Tibial nerve (tissue), 4 donors: ENCODE measurements around the gene CAPN11. TPM values are rescaled to one million over a fixed set of nuclear protein-coding genes. Genes with fewer than 3 reads are reported as not detected.

ENCODE experiments used
- DNase-seq, 2 donors: peaks; one replicate each; pipeline ENCODE4 v3.0.0-alpha.2; 2019; ENCODE audit warnings: low spot score in 2 of 2
- H3K27ac ChIP-seq, 4 donors: fragments of 200-600 bp; sonication (generic) in 3 of 4; one replicate each; pipeline ENCODE4 v1.5.1; 2017 to 2019; ENCODE audit warnings: mild to moderate bottlenecking in 1 of 4
- H3K27me3 ChIP-seq, 2 donors: fragments of 200-600 bp; sonication (generic) in 1 of 2; one replicate each; pipeline versions ENCODE4 v1.5.1 to v1.6.0; 2017 to 2019
- H3K36me3 ChIP-seq, 3 donors: fragments of 200-600 bp; sonication (generic); one replicate each; pipeline ENCODE4 v1.5.1; 2018 to 2019
- H3K4me1 ChIP-seq, 4 donors: fragments of 200-600 bp; sonication (generic) in 3 of 4; one replicate each; pipeline ENCODE4 v1.5.1; 2017 to 2019
- H3K4me3 ChIP-seq, 4 donors: fragments of 200-600 bp; sonication (generic) in 3 of 4; one replicate each; pipeline ENCODE4 v1.5.1; 2017 to 2019; ENCODE audit warnings: mild to moderate bottlenecking in 1 of 4, moderate library complexity in 1 of 4
- H3K9me3 ChIP-seq, 4 donors: fragments of 200-600 bp; sonication (generic) in 3 of 4; one replicate each; pipeline ENCODE4 v1.5.1; 2017 to 2019
- EP300 ChIP-seq, 2 donors: sonication (generic); formaldehyde crosslinking; IDR thresholded peaks; one replicate each; pipeline ENCODE4 v1.6.1; 2017; ENCODE audit warnings: antibody characterized with exemption in 2 of 2, mild to moderate bottlenecking in 1 of 2
- POLR2A ChIP-seq, 2 donors: fragments of 450-650 bp; IDR thresholded peaks; one replicate each; pipeline ENCODE4 v1.6.1; 2017; ENCODE audit warnings: antibody characterized with exemption in 2 of 2, mild to moderate bottlenecking in 2 of 2, moderate library complexity in 2 of 2
- WGBS, 2 donors: methylation state at CpG; one replicate each; pipeline ENCODE4 v1.1.5; 2018; 5-methylcytosine and 5-hydroxymethylcytosine counted together
- total RNA-seq, 4 donors: library from RNA; depleted of rRNA; stranded (reverse); fragments of >200 nt; gene quantifications; one replicate each; pipeline ENCODE4 v1.1.0, GENCODE V29; 2016
- TF ChIP-seq, protein P1 (sequence below), 5 experiments: fragments of 200-600 bp in 3 of 5; fragments of 450-650 bp in 2 of 5; sonication (generic) in 3 of 5; IDR thresholded peaks; one replicate each; pipeline ENCODE4 v1.5.1; 2016 to 2019; ENCODE audit warnings: antibody characterized with exemption in 5 of 5, mild to moderate bottlenecking in 3 of 5, moderate library complexity in 2 of 5

Gene CAPN11
- total RNA-seq, 4 donors from 2014 or later: 0.21 to 6.5 (median 4.2) TPM

GRCh38 chr6:44111434-44112417 is 46.9 kb upstream of the CAPN11 start:
- Histone ChIP-seq H3K36me3 (peaks cover 0 to 81% (median 14%) of the 10 kb centered on the region in 3 donors), H3K27ac (no peak overlapping the region), H3K9me3 (no peaks in the 10 kb centered on the region), H3K4me3 (no peak overlapping the region), H3K27me3 (no peaks in the 10 kb centered on the region), H3K4me1 (peaks cover 0 to 10% (median 5%) of the 10 kb centered on the region in 4 donors)
- TF ChIP-seq, protein P1, sequence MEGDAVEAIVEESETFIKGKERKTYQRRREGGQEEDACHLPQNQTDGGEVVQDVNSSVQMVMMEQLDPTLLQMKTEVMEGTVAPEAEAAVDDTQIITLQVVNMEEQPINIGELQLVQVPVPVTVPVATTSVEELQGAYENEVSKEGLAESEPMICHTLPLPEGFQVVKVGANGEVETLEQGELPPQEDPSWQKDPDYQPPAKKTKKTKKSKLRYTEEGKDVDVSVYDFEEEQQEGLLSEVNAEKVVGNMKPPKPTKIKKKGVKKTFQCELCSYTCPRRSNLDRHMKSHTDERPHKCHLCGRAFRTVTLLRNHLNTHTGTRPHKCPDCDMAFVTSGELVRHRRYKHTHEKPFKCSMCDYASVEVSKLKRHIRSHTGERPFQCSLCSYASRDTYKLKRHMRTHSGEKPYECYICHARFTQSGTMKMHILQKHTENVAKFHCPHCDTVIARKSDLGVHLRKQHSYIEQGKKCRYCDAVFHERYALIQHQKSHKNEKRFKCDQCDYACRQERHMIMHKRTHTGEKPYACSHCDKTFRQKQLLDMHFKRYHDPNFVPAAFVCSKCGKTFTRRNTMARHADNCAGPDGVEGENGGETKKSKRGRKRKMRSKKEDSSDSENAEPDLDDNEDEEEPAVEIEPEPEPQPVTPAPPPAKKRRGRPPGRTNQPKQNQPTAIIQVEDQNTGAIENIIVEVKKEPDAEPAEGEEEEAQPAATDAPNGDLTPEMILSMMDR (IDR thresholded peaks at IDR 0.05): no peak
- no peak for DNase-seq
- 77 to 82% methylated on average over 6 of the region's 6 CpGs for WGBS, 2 donors

DNA sequence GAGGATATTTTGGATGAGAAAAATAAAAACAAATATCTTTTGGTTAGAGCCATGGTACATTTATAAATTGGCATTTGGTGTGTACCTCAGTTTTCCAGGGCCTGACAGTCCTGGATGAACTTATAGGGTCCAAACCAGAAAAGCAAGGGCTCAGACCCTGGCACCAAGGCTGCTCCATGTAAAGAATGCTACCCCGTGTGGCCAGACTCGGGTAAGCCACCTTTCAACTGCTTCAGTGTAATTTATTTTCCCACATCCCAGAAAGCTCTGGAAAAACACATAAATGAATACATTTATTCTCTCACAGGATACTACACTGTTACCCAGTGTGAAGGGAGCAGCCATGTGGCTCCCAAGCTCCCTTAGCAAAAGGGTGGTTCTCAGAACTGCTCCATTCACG is 45.2 kb upstream of the CAPN11 start:
- WGBS, 2 donors: 46 to 59% methylated on average over 3 of the region's 3 CpGs
- Histone ChIP-seq H3K27ac (no peak overlapping the region), H3K9me3 (no peaks in the 10 kb centered on the region), H3K4me3 (no peak overlapping the region), H3K36me3 (peaks cover 0 to 66% (median 14%) of the 10 kb centered on the region in 3 donors), H3K4me1 (peaks cover 0 to 19% (median 8%) of the 10 kb centered on the region in 4 donors), H3K27me3 (no peaks in the 10 kb centered on the region)
- no peak for TF ChIP-seq EP300 (IDR thresholded peaks at IDR 0.05)
- no peak for TF ChIP-seq POLR2A (IDR thresholded peaks at IDR 0.05)
- TF ChIP-seq, protein P1 (IDR thresholded peaks at IDR 0.05): no peak
- DNase-seq: no peak

- peaks cover 0 to 36% (median 8%) of the 10 kb centered on the region in 4 donors for H3K4me1 ChIP-seq
- no peak for DNase-seq
- no peaks in the 10 kb centered on the region for H3K9me3 ChIP-seq
- no peaks in the 10 kb centered on the region for H3K27me3 ChIP-seq
- H3K36me3 ChIP-seq: peaks cover 0 to 47% (median 14%) of the 10 kb centered on the region in 3 donors
- H3K4me3 ChIP-seq: no peak overlapping the region
- no peak for TF ChIP-seq POLR2A (IDR thresholded peaks at IDR 0.05)
- no peak for TF ChIP-seq EP300 (IDR thresholded peaks at IDR 0.05)
- TF ChIP-seq, protein P1 (IDR thresholded peaks at IDR 0.05): no peak
- no peak overlapping the region for H3K27ac ChIP-seq
- 81 to 84% methylated on average over 5 of the region's 5 CpGs for WGBS, 2 donors
These were observed 42.8 kb upstream of the CAPN11 start for GRCh38 chr6:44115866-44116265.

DNA sequence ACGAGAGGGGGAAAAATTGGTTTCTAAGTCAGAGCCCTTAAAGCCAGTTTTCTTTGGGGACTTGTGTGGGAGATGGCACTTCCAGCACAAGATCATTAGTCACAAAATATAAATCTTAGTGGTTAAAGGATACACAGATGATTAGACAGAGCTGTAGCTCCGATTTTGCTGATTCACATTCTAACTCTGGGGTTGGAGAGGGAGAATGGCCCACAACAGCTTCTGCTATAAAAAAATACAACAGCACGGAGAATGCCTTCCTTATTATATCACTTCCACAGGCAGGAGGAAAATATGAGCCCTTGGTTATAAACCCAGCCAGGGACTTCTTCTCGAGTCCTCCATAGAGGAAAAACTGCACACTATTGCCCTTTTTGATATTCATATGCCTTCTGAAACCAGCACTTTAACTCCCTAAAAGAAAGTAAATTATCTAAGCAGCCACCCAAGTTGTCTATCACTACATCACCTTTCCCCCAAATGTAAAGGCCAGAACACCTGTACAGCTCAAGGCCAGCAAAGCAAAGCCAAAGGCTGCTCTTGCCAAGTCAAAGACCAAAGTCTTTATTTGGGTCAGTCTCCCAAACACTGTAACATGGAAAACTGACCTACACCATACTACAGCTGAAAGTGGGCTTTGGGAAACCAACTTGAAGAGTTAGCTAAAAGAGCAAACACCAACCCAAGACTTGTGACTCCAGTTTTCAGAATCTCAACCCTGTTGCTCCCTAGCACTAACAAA is 41.8 kb upstream of the CAPN11 start:
- WGBS, 2 donors: 27 to 52% methylated on average over 4 of the region's 4 CpGs
- no peaks in the 10 kb centered on the region for H3K9me3 ChIP-seq
- peaks cover 0 to 45% (median 8%) of the 10 kb centered on the region in 4 donors for H3K4me1 ChIP-seq
- no peak overlapping the region for H3K4me3 ChIP-seq
- TF ChIP-seq POLR2A (IDR thresholded peaks at IDR 0.05): no peak
- TF ChIP-seq, protein P1 (IDR thresholded peaks at IDR 0.05): no peak
- no peak for TF ChIP-seq EP300 (IDR thresholded peaks at IDR 0.05)
- DNase-seq: no peak
- H3K36me3 ChIP-seq: peaks cover 0 to 37% (median 14%) of the 10 kb centered on the region in 3 donors
- no peaks in the 10 kb centered on the region for H3K27me3 ChIP-seq
- H3K27ac ChIP-seq: no peak overlapping the region
